Measurements from ENCODE around the gene ZNF582.

The ZNF582 gene

GRCh38 chr19:56393119-56394012 lies at the start of gene ZNF582:
TSS of gene ZNF582 (minus strand) at chr19:56393534. CDS start at chr19:56391752, 1,782 bp downstream.
- peak; percentile 93 for DNase-seq (ENCODE audit: low spot score)
- peak; percentile 67 for FAIRE-seq

- DNase-seq (ENCODE audit: low spot score) (no peak), FAIRE-seq (no peak)
Observed at GRCh38 chr19:56441206-56441792, 48.0 kb upstream of the ZNF582 start.

DNA sequence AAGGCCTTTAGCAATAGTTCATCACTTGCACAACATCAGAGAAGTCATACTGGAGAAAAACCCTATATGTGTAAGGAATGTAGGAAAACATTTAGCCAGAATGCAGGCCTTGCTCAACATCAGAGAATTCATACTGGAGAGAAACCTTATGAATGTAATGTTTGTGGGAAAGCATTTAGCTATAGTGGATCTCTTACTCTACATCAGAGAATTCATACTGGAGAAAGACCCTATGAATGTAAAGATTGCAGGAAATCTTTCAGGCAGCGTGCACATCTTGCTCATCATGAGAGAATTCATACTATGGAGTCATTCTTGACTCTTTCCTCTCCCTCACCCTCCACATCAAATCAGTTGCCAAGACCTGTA lies 30.6 kb upstream of the ZNF582 start:
- no peak for DNase-seq (ENCODE audit: low spot score)
- no peak for FAIRE-seq

DNA sequence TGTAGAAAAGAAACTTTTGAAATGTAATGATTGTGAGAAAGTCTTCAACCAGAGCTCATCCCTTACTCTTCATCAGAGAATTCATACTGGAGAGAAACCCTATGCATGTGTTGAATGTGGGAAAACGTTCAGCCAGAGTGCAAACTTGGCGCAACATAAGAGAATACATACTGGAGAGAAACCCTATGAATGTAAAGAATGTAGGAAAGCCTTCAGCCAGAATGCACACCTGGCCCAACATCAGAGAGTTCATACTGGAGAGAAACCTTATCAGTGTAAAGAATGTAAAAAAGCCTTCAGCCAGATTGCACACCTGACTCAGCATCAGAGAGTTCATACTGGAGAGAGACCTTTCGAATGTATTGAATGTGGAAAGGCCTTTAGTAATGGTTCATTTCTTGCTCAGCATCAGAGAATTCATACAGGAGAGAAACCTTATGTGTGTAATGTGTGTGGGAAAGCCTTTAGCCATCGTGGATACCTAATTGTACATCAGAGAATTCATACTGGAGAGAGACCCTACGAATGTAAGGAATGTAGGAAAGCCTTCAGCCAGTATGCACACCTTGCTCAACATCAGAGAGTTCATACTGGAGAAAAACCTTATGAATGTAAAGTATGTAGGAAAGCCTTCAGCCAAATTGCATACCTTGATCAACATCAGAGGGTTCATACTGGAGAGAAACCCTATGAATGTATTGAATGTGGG lies 30.1 kb upstream of the ZNF582 start:
- DNase-seq (ENCODE audit: low spot score): no peak
- FAIRE-seq: no peak

- DNase-seq (ENCODE audit: low spot score) (no peak), FAIRE-seq (peak; percentile 23)
Observed at GRCh38 chr19:56405062-56405461, 11.7 kb upstream of the ZNF582 start.

- no peak for DNase-seq (ENCODE audit: low spot score)
- FAIRE-seq: peak; percentile 44
Observed at GRCh38 chr19:56404705-56405056, 11.3 kb upstream of the ZNF582 start.

GRCh38 chr19:56403764-56404704 lies 10.7 kb upstream of the ZNF582 start, which contains the start of gene ZNF583:
TSS of gene ZNF583 (plus strand) at chr19:56404332. CDS start at chr19:56407115, 2,783 bp downstream.
- DNase-seq (ENCODE audit: low spot score) (peak; percentile 93), FAIRE-seq (peak; percentile 53)

GRCh38 chr19:56403261-56403660 lies 9.9 kb upstream of the ZNF582 start:
- FAIRE-seq: no peak

GRCh38 chr19:56400485-56400884 lies 7.2 kb upstream of the ZNF582 start:
- DNase-seq (ENCODE audit: low spot score): no peak
- FAIRE-seq: no peak

More at GRCh38 chr19:56403261-56403660, 9.9 kb upstream of the ZNF582 start:
- DNase-seq (ENCODE audit: low spot score): no peak

DNA sequence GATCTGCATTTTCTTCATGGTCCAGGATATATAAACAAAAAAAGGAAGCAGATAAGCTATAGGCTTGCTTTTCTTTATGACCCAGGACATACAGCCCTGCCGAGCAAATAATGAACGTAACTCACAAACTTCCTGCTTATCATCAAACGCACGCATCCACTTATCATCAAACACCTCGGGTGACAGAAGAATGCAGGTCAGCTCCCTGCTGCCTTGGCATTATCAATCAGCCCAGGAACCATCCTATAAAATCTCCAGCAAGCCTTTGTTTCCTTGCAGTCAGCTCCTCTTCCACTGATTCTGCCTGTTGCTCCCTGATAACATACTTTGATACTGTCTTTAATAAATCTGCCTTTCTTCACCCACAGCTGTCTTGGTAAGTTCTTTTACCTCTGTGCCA lies 5.5 kb upstream of the ZNF582 start:
- FAIRE-seq: no peak
- DNase-seq (ENCODE audit: low spot score): no peak

- DNase-seq (ENCODE audit: low spot score): peak; percentile 35
- no peak for FAIRE-seq
Observed at GRCh38 chr19:56383826-56384605, 9.3 kb downstream of the ZNF582 start.

GRCh38 chr19:56377105-56377924 lies 16.0 kb downstream of the ZNF582 start:
- FAIRE-seq: peak; percentile 58
- peak; percentile 25 for DNase-seq (ENCODE audit: low spot score)

- FAIRE-seq (no peak), DNase-seq (ENCODE audit: low spot score) (no peak)
Observed at GRCh38 chr19:56372281-56372680, 21.1 kb downstream of the ZNF582 start.

GRCh38 chr19:56369886-56370676 lies 23.3 kb downstream of the ZNF582 start:
- no peak for FAIRE-seq
- DNase-seq (ENCODE audit: low spot score): no peak

- DNase-seq (ENCODE audit: low spot score) (peak; percentile 85), FAIRE-seq (peak; percentile 98)
Observed at GRCh38 chr19:56367829-56368711, 25.3 kb downstream of the ZNF582 start.

- FAIRE-seq: no peak
- DNase-seq (ENCODE audit: low spot score): no peak
Observed at GRCh38 chr19:56360841-56361240, 32.5 kb downstream of the ZNF582 start.

DNA sequence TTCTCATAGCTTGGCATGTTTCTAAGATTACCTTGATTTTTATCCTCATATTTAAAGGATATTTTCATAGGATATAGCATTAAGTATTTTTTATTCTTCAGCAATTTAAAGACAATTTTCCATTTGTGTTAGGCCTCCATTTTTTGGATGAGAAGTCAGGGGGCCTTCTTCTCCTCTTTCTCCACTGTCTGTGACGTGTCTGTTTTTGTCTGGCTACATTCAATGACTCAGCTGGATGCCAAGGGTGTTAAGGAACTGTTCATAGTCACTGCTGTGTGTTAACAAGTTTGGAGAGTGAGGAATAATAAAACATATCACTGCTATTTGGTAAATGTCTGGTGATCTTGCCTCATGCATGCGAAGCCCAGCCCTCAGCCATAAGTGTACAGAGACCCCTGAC lies 36.4 kb downstream of the ZNF582 start:
- no peak for DNase-seq (ENCODE audit: low spot score)
- no peak for FAIRE-seq

Data from urothelium cell line (cell line).